HG03097 (cell line): Measurements from ENCODE around the gene DCP1B.

ENCODE experiments used
- ATAC-seq: cut with Tn5 transposase; IDR thresholded peaks from one replicate; pipeline ENCODE4 v1.9.1; 2021; ENCODE audit not compliant: unreplicated experiment, low FRiP score

DCP1B gene

DNA sequence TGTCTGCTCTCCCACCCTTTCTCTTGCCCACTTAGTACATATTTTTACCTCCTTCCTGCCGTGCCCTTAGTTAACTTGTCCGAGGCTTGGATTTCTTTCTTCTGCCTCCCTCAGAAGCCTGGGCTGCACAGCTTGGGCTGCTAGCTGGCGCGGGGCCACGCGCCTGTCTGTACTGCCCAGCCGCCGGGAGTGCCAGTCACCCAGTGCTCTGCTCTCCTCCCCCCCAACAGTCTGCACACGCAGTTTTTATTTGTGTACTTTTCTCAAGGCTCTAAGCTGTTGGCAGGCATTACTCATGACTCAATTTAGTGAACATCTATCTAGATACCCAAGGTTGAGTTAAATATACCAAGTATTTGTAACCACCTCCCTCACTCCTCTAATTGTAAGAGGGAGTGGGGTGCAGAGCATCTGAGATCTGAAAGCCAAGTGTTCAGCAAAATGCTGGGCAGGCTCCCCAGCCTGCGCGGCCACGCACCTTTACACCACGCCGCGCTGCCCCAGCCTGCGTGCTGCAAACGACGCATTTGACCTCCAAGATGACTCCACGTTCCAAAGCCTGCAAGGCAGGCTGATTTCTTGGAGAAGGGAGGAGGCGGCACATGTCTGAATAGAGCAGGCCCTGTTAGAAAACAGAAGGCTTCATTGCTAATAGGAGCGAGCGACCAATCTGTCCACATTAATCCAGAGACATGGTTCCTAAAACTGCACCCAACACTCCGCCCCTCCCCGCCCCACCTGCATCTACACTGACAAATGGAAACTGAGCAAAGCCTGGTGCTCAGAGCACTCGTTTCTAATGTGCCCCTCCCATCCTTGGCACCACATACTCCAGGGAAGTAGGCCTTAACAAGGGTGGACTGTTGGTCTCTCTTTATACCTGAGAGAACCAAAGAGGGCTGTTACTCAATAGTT lies 67.6 kb downstream of the DCP1B start:
- ATAC-seq, result no peak

- no peak for ATAC-seq
Measured at GRCh38 chr12:1935700-1936378, 68.4 kb downstream of the DCP1B start.

GRCh38 chr12:1935242-1935641 lies 69.0 kb downstream of the DCP1B start:
- ATAC-seq, result no peak

DNA sequence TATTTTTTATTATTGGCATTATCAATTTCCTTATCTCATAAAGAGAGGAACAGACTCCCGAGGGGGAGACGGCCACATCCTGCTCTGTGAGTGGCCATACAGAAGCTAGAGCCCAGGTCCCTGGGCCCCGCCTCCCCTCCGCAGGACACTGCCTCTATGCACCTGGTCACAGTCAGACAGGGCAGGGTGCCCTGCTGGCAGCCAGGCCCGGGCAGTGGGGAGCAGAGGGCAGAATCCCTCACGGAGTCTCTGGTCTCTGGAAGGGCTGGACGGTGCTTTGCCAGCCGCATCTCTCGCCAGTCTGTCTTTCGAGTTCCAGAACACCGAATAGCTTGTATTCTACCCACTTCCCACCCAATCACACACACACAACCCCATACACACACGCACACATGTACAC lies 69.4 kb downstream of the DCP1B start:
- ATAC-seq, result no peak

DNA sequence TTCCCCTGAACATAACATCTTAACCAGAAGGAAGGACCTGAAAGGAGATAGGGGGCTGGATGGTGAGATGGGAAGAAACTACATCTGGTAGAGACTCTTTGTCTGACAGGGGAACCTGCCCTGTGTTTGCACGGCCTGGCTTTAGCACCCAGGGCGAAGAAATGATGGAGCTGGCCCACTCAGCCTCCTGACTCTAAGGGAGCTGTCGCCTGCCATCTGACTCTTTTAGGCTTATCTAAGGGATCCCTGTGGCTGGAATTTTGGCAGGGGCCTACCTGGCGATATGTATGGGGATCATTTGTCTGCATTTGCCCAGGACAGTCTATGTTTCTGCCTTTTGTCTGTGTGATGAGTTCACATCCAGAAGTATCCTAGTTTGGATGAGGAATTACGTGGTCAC lies 70.2 kb downstream of the DCP1B start:
- no peak for ATAC-seq

- no peak for ATAC-seq
Measured at GRCh38 chr12:1933342-1934051, 70.8 kb downstream of the DCP1B start.

DNA sequence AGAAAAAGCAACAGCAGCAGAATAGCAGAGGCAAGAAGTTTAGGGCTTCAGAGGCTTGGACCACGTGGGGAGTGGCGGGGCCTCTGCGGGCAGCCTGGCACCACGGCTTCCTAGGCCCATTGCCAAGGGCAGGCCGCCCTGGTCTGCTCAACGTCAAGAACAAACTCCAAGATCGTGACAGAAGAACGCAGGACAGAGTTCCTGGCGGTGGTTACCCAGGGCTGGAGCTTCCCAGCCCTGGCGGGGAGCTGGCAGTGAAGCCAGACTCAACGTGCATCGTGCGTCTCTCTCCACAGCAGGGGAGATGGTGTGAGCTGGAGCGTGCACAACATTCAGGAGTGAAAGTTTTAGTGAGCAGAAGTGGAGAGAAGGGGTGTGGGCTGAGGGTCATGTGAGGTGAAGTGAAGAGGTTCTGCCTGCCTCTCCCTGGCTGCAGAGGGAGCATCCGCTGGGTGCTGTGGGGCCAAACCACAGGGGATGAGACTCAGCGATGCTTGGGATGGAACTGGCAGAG lies 71.9 kb downstream of the DCP1B start:
- no peak for ATAC-seq

- ATAC-seq, result no peak
Measured at GRCh38 chr12:1931642-1932041, 72.6 kb downstream of the DCP1B start.

DNA sequence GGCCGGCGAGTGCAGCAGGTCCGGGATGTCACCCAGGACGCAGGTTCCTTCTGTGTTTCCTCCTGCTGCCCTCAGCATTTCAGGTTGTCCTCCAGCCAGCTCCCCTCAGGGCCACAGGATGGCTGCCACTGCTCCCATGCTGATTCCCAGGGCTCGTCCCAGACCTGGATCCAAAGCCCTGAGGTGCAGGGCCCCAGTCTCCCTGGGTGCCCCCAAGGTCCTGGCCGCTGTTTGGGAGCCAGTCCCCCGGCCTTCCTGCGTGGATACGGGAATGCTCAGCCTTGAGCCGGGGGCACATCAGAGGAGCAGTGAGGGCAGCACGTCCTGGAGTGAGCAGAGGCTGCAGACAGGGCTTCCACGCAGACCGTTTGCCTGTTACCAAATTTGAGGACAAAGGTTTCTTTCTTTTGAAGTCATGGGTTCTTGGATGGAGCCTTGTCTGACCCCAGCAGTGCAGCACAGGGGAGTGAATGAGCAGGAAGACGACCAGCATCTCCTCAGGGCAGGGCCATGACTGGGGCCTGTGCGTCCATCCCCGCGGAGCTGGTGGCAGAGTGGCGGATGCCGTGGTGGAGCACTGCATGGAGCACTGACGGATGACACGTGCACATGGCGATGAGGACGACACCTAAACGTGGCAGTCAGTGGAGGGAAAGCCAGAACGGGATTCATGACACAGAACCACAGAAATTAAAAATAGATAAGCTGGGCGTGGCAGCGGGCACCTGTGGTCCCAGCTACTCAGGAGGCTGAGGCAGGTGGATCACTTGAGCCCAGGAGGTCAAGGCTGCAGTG lies 73.3 kb downstream of the DCP1B start:
- ATAC-seq, result no peak

- ATAC-seq, result no peak
Measured at GRCh38 chr12:1929985-1930802, 74.1 kb downstream of the DCP1B start.

- no peak for ATAC-seq
Measured at GRCh38 chr12:1929241-1929984, 74.8 kb downstream of the DCP1B start.

DNA sequence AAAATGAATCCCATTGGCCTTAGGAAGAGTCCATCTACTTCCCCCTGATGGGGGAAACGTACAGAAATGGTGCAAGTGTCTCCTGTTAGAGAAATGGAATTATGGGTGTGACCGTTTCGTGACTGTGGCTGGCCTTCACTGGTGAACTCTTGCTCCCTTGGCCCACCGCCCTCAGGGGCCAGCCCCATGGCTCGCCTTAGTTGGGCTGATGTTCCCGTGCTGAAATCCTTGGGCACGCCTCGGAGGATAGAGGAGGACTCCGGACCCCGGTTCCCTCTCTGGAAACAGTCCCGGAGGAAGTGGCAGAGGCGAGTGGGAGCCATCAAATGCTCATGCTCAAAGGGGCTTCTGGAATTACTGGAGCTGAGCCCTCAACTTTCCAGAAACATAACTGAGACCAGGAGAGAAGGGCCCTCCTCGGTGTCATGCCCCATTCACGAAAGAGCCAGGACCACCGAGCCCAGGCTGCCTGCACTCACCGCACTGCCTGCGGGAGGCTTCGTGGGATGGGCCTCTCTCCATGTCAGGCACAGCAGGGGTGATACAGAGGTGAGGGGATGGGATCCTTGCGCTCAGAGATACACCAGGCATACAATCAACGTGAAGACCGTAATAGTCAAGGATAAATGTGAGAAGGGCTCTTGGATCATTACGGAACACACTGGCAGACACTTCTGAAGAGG lies 75.7 kb downstream of the DCP1B start:
- ATAC-seq, result no peak

DNA sequence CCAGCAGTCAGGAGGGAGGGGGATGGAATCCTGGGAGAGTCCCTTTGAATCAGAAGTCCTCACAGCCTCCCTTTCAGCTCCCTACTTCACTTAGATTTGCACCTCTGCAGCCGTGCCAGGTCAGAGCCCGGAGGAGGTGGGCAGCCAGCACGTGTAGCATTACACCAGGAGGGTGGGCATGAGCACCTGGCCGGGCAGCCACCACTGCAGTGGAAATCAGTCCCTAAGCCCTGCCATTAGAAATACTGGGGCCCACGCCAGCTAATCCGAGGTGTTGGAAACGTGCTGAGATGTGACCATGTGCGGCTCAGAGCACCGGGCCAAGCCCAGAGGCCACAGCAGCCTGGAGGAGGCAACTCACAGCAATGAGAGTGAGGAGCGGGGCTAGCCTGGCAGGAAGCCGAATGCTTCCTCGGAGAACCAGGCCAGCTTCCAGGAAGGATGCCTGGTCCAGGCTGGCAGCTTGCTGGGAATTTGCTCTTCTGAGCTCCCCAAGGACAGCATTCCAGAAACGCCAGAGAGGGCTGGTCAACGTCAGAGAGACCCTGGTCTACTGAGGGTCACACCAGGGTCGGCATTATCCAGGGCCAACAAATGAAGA lies 76.4 kb downstream of the DCP1B start:
- ATAC-seq, result no peak

GRCh38 chr12:1927051-1927680 lies 77.1 kb downstream of the DCP1B start:
- no peak for ATAC-seq

GRCh38 chr12:1926251-1926657 lies 78.0 kb downstream of the DCP1B start:
- no peak for ATAC-seq

- ATAC-seq, result no peak
Measured at GRCh38 chr12:1925684-1926006, 78.6 kb downstream of the DCP1B start.

- ATAC-seq, result no peak
Measured at GRCh38 chr12:1924996-1925683, 79.1 kb downstream of the DCP1B start.
